HG03196 (cell line): Measurements from ENCODE around the gene CDH4.

ENCODE experiments used
- ATAC-seq: cut with Tn5 transposase; IDR thresholded peaks from one replicate; pipeline ENCODE4 v1.9.1; 2021; ENCODE audit not compliant: unreplicated experiment

Gene CDH4

GRCh38 chr20:61594198-61594597 lies 342.1 kb downstream of the CDH4 start:
- ATAC-seq, result no peak

DNA sequence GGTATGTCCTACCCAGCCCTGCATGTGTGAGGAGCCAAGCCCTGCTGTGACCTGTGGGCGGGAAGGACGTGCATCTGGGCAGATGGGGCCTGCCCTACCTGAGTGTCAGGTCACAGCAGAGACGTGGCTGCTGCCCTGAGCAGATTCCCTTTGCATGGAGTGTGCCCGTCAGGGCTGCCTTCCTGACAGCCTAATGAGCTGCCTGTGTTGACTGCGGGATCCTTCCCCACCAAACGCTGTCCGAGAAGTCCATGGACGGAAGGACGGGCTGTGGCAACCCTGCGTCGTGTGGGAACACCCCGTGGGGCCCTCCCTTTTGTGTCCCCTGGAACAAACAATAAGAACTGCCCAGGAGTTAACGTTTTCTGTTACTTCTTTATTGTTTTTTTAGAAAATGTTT lies 343.2 kb downstream of the CDH4 start:
- no peak for ATAC-seq

DNA sequence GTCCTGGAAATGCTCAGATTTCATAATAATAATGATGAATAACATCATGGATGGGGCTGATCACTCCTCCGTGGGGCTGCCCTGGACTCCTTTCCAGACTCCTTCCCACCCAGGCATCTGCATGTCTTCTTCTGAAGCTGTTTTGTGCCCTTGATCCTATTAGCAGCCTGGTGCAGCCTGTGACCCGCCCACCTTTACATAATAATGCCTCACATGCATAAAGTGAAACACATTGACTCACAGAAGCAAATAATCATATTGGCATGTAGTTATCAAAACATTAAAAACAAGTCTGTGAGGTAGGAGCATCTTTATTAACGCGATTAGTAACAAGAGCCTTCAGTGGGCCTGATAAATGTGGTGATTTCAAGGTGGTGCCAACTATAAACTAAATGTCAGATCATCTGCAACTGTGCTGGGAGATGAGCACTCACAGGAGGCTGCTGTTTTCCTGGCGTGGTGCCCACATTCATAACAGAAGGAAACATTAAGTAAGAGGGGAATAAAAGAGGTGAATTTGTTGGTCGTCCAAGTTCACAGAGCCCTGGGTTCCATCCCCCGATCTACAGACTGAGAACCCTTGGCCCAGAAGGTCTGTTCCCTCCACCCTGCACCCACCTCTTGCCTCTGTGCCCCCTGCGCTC lies 344.7 kb downstream of the CDH4 start:
- ATAC-seq, result no peak

DNA sequence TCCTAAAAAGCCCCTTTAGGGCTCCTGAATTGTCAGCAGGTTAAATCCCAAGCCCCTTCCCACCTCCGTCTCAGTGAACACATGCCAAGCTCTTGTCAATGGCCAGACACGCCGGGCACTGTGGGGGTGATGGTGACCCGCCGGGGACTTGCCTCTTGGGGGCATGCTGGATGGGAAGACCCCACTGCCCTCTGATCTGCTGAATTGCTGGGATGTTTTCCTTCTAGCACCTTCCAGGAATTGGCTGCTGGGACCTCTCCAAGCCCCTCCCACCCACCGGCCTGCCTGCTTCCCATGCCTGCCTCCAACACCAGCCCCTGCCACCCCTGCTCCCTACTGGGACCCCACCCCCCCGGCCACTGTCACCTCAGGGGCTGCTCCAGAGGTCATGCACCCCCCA lies 345.9 kb downstream of the CDH4 start:
- no peak for ATAC-seq

- no peak for ATAC-seq
These were observed 346.5 kb downstream of the CDH4 start for GRCh38 chr20:61598586-61598985.

GRCh38 chr20:61599061-61599531 lies 347.0 kb downstream of the CDH4 start:
- no peak for ATAC-seq

DNA sequence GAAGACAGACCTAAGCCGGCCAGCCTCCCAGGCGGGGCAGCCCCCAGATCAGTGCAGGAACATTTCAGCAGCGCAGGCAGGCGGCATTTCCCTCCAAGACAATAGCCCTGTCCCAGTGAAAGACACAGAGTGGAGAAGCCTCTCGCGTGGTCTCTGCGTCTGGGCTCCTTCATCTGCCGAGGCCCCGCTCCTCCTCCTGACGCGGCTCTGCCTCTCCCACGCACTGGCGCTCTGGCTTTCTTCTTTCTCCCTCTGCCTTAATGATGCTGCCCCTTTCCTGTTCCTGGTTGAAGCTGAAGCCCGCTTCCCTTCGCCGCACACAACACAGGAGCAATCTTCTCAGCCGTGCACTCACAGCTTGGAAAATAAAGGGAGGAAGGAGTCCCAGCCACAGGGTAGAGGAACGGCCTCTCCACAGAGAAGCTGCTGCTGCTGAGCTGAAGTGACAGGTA lies 347.5 kb downstream of the CDH4 start:
- no peak for ATAC-seq

DNA sequence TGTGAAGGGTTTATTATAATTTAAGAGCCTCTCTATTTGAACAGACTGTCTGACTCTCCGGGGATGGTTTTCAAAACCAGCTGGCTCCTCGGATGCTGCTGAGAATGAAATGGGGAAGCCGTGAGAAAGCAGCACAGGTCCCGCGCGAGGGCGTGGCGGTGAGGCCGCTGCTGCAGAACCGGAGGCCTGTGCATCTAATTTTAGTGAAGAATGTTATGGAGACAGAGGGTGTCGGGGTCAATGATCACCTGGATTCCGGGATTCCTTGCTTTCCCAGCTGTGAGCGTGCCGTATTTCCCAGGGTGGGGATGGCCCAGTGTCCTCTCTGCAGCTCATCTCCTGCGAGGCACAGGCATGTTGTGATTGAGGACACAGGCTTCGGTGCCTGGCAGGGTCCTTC lies 348.0 kb downstream of the CDH4 start:
- no peak for ATAC-seq

- no peak for ATAC-seq
These were observed 349.3 kb downstream of the CDH4 start for GRCh38 chr20:61601361-61601760.

- no peak for ATAC-seq
These were observed 349.8 kb downstream of the CDH4 start for GRCh38 chr20:61601853-61602252.

GRCh38 chr20:61603715-61604114 lies 351.7 kb downstream of the CDH4 start:
- no peak for ATAC-seq

- ATAC-seq, result no peak
These were observed 352.5 kb downstream of the CDH4 start for GRCh38 chr20:61604549-61604948.

GRCh38 chr20:61605283-61605682 lies 353.2 kb downstream of the CDH4 start:
- no peak for ATAC-seq

DNA sequence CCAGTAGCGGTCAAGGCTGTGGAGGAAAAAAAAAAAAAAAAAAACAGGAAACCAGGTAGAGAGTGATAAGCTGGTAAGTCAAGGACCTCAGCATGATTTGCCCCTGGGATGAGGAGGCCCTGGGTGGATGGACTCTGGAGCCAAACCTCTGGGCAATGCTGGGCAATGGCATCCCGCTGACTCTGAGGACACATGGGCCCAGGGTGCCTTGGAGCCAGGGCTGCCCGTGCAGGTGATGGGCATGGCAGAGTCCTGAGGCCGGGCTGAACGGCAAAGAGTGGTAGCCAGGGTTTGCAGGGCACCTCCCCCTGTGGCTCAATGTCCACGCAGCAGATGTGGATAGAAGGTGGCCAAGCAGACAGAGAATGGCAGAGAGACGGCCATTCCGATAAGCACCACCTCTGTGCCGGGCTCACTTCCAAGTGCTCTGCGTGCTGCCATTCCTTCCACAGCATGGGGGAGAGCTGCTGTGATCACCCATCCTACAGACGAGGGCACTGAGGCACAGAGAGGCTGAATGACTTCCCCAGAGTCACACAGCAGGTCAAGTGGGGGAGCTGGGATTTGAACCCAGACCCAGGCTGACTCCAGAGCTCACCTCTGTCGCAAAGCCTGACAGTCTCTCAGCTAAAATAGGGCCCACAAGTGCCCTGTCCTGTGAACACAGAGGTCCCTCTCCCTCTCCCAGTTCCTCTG lies 353.9 kb downstream of the CDH4 start:
- no peak for ATAC-seq

GRCh38 chr20:61608275-61609085 lies 356.4 kb downstream of the CDH4 start:
- ATAC-seq, result no peak

GRCh38 chr20:61609461-61609860 lies 357.4 kb downstream of the CDH4 start:
- no peak for ATAC-seq

GRCh38 chr20:61611401-61612180 lies 359.5 kb downstream of the CDH4 start:
- ATAC-seq, result no peak

GRCh38 chr20:61613917-61614705 lies 362.1 kb downstream of the CDH4 start:
- ATAC-seq, result no peak

GRCh38 chr20:61614706-61615100 lies 362.6 kb downstream of the CDH4 start:
- ATAC-seq, result no peak

DNA sequence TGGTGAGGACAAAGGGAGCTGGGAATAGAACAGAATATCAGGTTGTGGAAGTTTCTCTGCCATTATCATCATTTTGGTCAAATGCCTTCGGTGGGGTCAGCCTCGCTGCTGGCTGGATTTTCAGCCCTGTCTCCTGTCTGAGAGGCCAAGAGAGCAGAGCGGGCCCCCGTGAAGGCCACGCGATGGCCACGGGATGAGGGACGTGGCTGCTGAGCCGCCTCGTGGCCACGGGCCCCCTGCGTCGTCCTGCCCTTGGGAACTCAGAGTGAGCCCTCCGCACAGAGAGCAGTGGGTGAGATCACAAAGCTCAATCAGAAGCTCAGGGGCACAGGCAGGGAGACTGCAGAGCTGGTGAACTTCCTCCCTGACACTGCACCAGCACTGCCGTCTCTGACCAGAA lies 363.7 kb downstream of the CDH4 start:
- no peak for ATAC-seq
